WTC11 (cell line): Measurements from ENCODE around the gene CACNA2D3. TPM values are rescaled to one million over a fixed set of nuclear protein-coding genes. Genes with fewer than 3 reads are reported as not detected.

Source experiments
- ATAC-seq: fragments of 200-7000 bp; cut with Tn5 transposase; 2 replicates; pipeline ENCODE4 v1.10.0; 2021; ENCODE audit warnings: mild to moderate bottlenecking, moderate library complexity
- CTCF ChIA-PET: fragments of 300-600 bp; sonication (Branson Sonifier 250); formaldehyde crosslinking; loops from one replicate; lab custom pipeline; 2021; ENCODE audit warnings: antibody characterized with exemption; lab: Charles Lee
- POLR2A ChIA-PET: fragments of 350-600 bp; sonication (Branson Sonifier 250); formaldehyde crosslinking; loops from one replicate; lab custom pipeline; 2021; ENCODE audit warnings: antibody characterized with exemption; lab: Charles Lee
- DNase-seq: peaks from one replicate; pipeline ENCODE4 v3.0.0; 2021; ENCODE audit warnings: low spot score
- H3K27ac Mint-ChIP-seq: 2 replicates; pipeline ENCODE4 v1.8.0; 2021; ENCODE audit warnings: mixed read lengths
- H3K27me3 Mint-ChIP-seq: 2 replicates; pipeline ENCODE4 v1.8.0; 2021; ENCODE audit warnings: low read depth, mild to moderate bottlenecking, moderate library complexity, mixed read lengths
- H3K36me3 Mint-ChIP-seq: 2 replicates; pipeline ENCODE4 v1.8.0; 2021; ENCODE audit warnings: mixed read lengths
- H3K4me1 Mint-ChIP-seq: 2 replicates; pipeline ENCODE4 v1.8.0; 2022; ENCODE audit warnings: mixed read lengths
- H3K4me3 Mint-ChIP-seq: 2 replicates; pipeline ENCODE4 v1.8.0; 2021; ENCODE audit warnings: mild to moderate bottlenecking, moderate library complexity, mixed read lengths
- H3K9me3 Mint-ChIP-seq: 2 replicates; pipeline ENCODE4 v1.8.0; 2021; ENCODE audit warnings: mixed read lengths
- AFF4 ChIP-seq: sonication (generic); formaldehyde crosslinking; IDR thresholded peaks from 2 replicates; pipeline ENCODE4 v1.8.1; 2023; ENCODE audit warnings: mild to moderate bottlenecking, missing genetic modification reagents, borderline replicate concordance
- ATF1 ChIP-seq: sonication (generic); formaldehyde crosslinking; IDR thresholded peaks from 2 replicates; pipeline ENCODE4 v1.8.1; 2023; ENCODE audit warnings: mild to moderate bottlenecking, moderate library complexity, missing genetic modification reagents
- ATF2 ChIP-seq: sonication (generic); formaldehyde crosslinking; IDR thresholded peaks from 2 replicates; pipeline ENCODE4 v1.8.1; 2022; ENCODE audit warnings: low read depth, missing genetic modification reagents, borderline replicate concordance
- CBFB ChIP-seq: sonication (generic); formaldehyde crosslinking; IDR thresholded peaks from 2 replicates; pipeline ENCODE4 v1.8.1; 2022; ENCODE audit warnings: mild to moderate bottlenecking, low read depth, missing genetic modification reagents
- CREB1 ChIP-seq: sonication (generic); formaldehyde crosslinking; IDR thresholded peaks from 2 replicates; pipeline ENCODE4 v1.8.0; 2023; ENCODE audit warnings: mild to moderate bottlenecking, missing genetic modification reagents
- E2F4 ChIP-seq: sonication (generic); formaldehyde crosslinking; IDR thresholded peaks from 2 replicates; pipeline ENCODE4 v1.8.1; 2022; ENCODE audit warnings: low read depth, mild to moderate bottlenecking, moderate library complexity, missing genetic modification reagents, borderline replicate concordance
- EMX1 ChIP-seq: fragments of 250-450 bp; sonication (Bioruptor Pico); IDR thresholded peaks from 2 replicates; pipeline ENCODE4 v1.8.0; 2021; ENCODE audit warnings: mild to moderate bottlenecking
- ESRRA ChIP-seq: sonication (generic); formaldehyde crosslinking; IDR thresholded peaks from 2 replicates; pipeline ENCODE4 v1.8.1; 2022; ENCODE audit warnings: mild to moderate bottlenecking, missing genetic modification reagents, borderline replicate concordance
- FOXJ3 ChIP-seq: sonication (generic); formaldehyde crosslinking; IDR thresholded peaks from 2 replicates; pipeline ENCODE4 v1.9.0; 2021; ENCODE audit warnings: missing genetic modification reagents, mild to moderate bottlenecking, borderline replicate concordance
- FOXK1 ChIP-seq: sonication (generic); formaldehyde crosslinking; IDR thresholded peaks from 2 replicates; pipeline ENCODE4 v1.8.0; 2022; ENCODE audit warnings: mild to moderate bottlenecking, moderate library complexity, missing genetic modification reagents
- KAT7 ChIP-seq: sonication (generic); formaldehyde crosslinking; IDR thresholded peaks from 2 replicates; pipeline ENCODE4 v1.8.1; 2023; ENCODE audit warnings: missing genetic modification reagents, mild to moderate bottlenecking, borderline replicate concordance
- MAX ChIP-seq: sonication (generic); formaldehyde crosslinking; IDR thresholded peaks from 2 replicates; pipeline ENCODE4 v1.8.0; 2022; ENCODE audit warnings: mild to moderate bottlenecking, missing genetic modification reagents
- MLX ChIP-seq: sonication (generic); formaldehyde crosslinking; IDR thresholded peaks from 2 replicates; pipeline ENCODE4 v1.8.1; 2023; ENCODE audit warnings: mild to moderate bottlenecking, missing genetic modification reagents, moderate library complexity
- MXD4 ChIP-seq: fragments of 250-450 bp; sonication (Bioruptor Pico); IDR thresholded peaks from 2 replicates; pipeline ENCODE4 v1.8.0; 2021; ENCODE audit warnings: mild to moderate bottlenecking, moderate library complexity, borderline replicate concordance
- MYBL2 ChIP-seq: sonication (generic); formaldehyde crosslinking; IDR thresholded peaks from 2 replicates; pipeline ENCODE4 v1.8.1; 2023; ENCODE audit warnings: mild to moderate bottlenecking, moderate library complexity, missing genetic modification reagents
- NFYB ChIP-seq: sonication (generic); formaldehyde crosslinking; conservative IDR thresholded peaks from 2 replicates; pipeline ENCODE4 v1.8.0; 2022; ENCODE audit warnings: low read depth, missing genetic modification reagents
- NR2C2 ChIP-seq: sonication (generic); formaldehyde crosslinking; IDR thresholded peaks from 2 replicates; pipeline ENCODE4 v1.8.0; 2022; ENCODE audit warnings: mild to moderate bottlenecking, missing genetic modification reagents
- OVOL2 ChIP-seq: fragments of 250-450 bp; sonication (Bioruptor Pico); IDR thresholded peaks from 2 replicates; pipeline ENCODE4 v1.9.0; 2021; ENCODE audit warnings: mild to moderate bottlenecking, borderline replicate concordance
- SOX15 ChIP-seq: fragments of 250-450 bp; sonication (Bioruptor Pico); IDR thresholded peaks from 2 replicates; pipeline ENCODE4 v1.9.0; 2021; ENCODE audit warnings: mild to moderate bottlenecking
- SP1 ChIP-seq: sonication (generic); formaldehyde crosslinking; conservative IDR thresholded peaks from 2 replicates; pipeline ENCODE4 v1.8.1; 2022; ENCODE audit warnings: missing genetic modification reagents
- TEAD4 ChIP-seq: sonication (generic); formaldehyde crosslinking; IDR thresholded peaks from 2 replicates; pipeline ENCODE4 v1.8.0; 2022; ENCODE audit warnings: mild to moderate bottlenecking, missing genetic modification reagents
- ZBTB21 ChIP-seq: sonication (generic); formaldehyde crosslinking; IDR thresholded peaks from 2 replicates; pipeline ENCODE4 v1.8.1; 2023; ENCODE audit warnings: mild to moderate bottlenecking, missing genetic modification reagents, borderline replicate concordance
- ZNF232 ChIP-seq: sonication (generic); formaldehyde crosslinking; IDR thresholded peaks from 2 replicates; pipeline ENCODE4 v1.8.0; 2022; ENCODE audit warnings: mild to moderate bottlenecking, missing genetic modification reagents
- ZNF263 ChIP-seq: sonication (generic); formaldehyde crosslinking; IDR thresholded peaks from 2 replicates; pipeline ENCODE4 v1.8.1; 2022; ENCODE audit warnings: low read depth, mild to moderate bottlenecking, moderate library complexity, missing genetic modification reagents
- ZNF317 ChIP-seq: sonication (generic); formaldehyde crosslinking; IDR thresholded peaks from 2 replicates; pipeline ENCODE4 v1.8.1; 2023; ENCODE audit warnings: low read depth, mild to moderate bottlenecking, moderate library complexity, missing genetic modification reagents, borderline replicate concordance
- ZNF396 ChIP-seq: fragments of 250-450 bp; sonication (Bioruptor Pico); IDR thresholded peaks from 2 replicates; pipeline ENCODE4 v1.8.0; 2021; ENCODE audit warnings: mild to moderate bottlenecking, moderate library complexity, borderline replicate concordance
- ZNF425 ChIP-seq: fragments of 250-450 bp; sonication (Bioruptor Pico); conservative IDR thresholded peaks from 2 replicates; pipeline ENCODE4 v1.9.0; 2021; ENCODE audit warnings: mild to moderate bottlenecking
- total RNA-seq: library from RNA; stranded (reverse); gene quantifications from 3 replicates; pipeline ENCODE4 v1.2.3, GENCODE V29; 2021
- TF ChIP-seq, protein P1 (sequence below): sonication (generic); formaldehyde crosslinking; conservative IDR thresholded peaks from 2 replicates; pipeline ENCODE4 v1.8.1; 2022; ENCODE audit warnings: mild to moderate bottlenecking, missing genetic modification reagents

Gene CACNA2D3
- total RNA-seq, 1 experiment from 2014 or later = 5.0 TPM

- no peak overlapping the region for H3K27ac Mint-ChIP-seq
- ChIA-PET POLR2A (interaction anchor here (0.6 kb wide), 1 partner anchor 303 kb away, joined by 4 read pairs; no protein-coding TSS in a partner anchor), CTCF (interaction anchor here (1.0 to 2.4 kb wide), 6 partner anchors 18 to 253 kb away, joined by 3 to 11 read pairs (median 4); no protein-coding TSS in a partner anchor)
- peaks cover 6% of the 10 kb centered on the region for H3K9me3 Mint-ChIP-seq
- ATAC-seq (peak; percentile 51), DNase-seq (peak; percentile 54)
- H3K36me3 Mint-ChIP-seq = no peaks in the 10 kb centered on the region
- peaks cover 65% of the 10 kb centered on the region for H3K27me3 Mint-ChIP-seq
- peak overlapping the region; percentile 75 for H3K4me3 Mint-ChIP-seq
- peaks cover 33% of the 10 kb centered on the region for H3K4me1 Mint-ChIP-seq
- no peak for TF ChIP-seq CBFB
- no peak for TF ChIP-seq ATF2 (CRISPR knock-in tag)
- peak; percentile 7; the same call in 1 of the 2 replicates for TF ChIP-seq MAX (CRISPR knock-in tag)
- TF ChIP-seq FOXJ3 (CRISPR knock-in tag) = no peak
- TF ChIP-seq AFF4 = no peak
- TF ChIP-seq ZBTB21 (CRISPR knock-in tag) = 0 out of 2 replicates have a peak, but pooled peaks have one; percentile 0
- TF ChIP-seq NFYB (CRISPR knock-in tag) = no peak
- no peak for TF ChIP-seq NR2C2 (CRISPR knock-in tag)
- no peak for TF ChIP-seq E2F4 (CRISPR knock-in tag)
- TF ChIP-seq ATF1 = no peak
- no peak for TF ChIP-seq TEAD4 (CRISPR knock-in tag)
- TF ChIP-seq MLX (CRISPR knock-in tag) = no peak
- TF ChIP-seq SP1 (CRISPR knock-in tag) = no peak
- TF ChIP-seq CREB1 (CRISPR knock-in tag) = no peak
- TF ChIP-seq FOXK1 = no peak
- TF ChIP-seq EMX1 (CRISPR knock-in tag) = no peak
- no peak for TF ChIP-seq SOX15 (CRISPR knock-in tag)
- no peak for TF ChIP-seq MXD4
- TF ChIP-seq ZNF232 = no peak
- no peak for TF ChIP-seq ZNF425
- TF ChIP-seq KAT7 (CRISPR knock-in tag) = peak; percentile 29; the same call in 1 of the 2 replicates
- TF ChIP-seq OVOL2 (CRISPR knock-in tag) = no peak
- no peak for TF ChIP-seq MYBL2
- no peak for TF ChIP-seq ZNF396 (CRISPR knock-in tag)
- TF ChIP-seq ZNF263 (CRISPR knock-in tag) = no peak
- no peak for TF ChIP-seq ZNF317 (CRISPR knock-in tag)
- TF ChIP-seq, protein P1, sequence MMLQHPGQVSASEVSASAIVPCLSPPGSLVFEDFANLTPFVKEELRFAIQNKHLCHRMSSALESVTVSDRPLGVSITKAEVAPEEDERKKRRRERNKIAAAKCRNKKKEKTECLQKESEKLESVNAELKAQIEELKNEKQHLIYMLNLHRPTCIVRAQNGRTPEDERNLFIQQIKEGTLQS (CRISPR knock-in tag) = no peak
- TF ChIP-seq ESRRA = no peak
These were observed 683 bp upstream of the CACNA2D3 start for GRCh38 chr3:54121414-54122323.
